Heart right ventricle (tissue), 16 donors: Measurements from ENCODE around the gene TRABD2B. TPM values are rescaled to one million over a fixed set of nuclear protein-coding genes. Genes with fewer than 3 reads are reported as not detected.

ENCODE experiments used
- ATAC-seq, 8 donors: fragments of 200-7000 bp; cut with Tn5 transposase; one replicate each; pipeline ENCODE4 v1.9.1; 2020; ENCODE audit warnings: mild to moderate bottlenecking in 8 of 8, moderate library complexity in 8 of 8, moderate number of reproducible peaks in 1 of 8
- DNase-seq, 2 donors: peaks; one replicate each; pipeline ENCODE4 v3.0.0-alpha.2; 2020
- H3K27ac ChIP-seq, 10 donors: fragments of 200-600 bp; sonication (generic) in 2 of 10; one replicate each; pipeline versions ENCODE4 v1.5.0 to v1.8.0; 2020 to 2022; ENCODE audit warnings: mild to moderate bottlenecking in 3 of 10
- H3K27me3 ChIP-seq, 7 donors: fragments of 200-600 bp; one replicate each; pipeline ENCODE4 v1.8.0; 2021 to 2022; ENCODE audit warnings: mild to moderate bottlenecking in 2 of 7
- H3K36me3 ChIP-seq, 9 donors: fragments of 200-600 bp; sonication (generic) in 1 of 9; one replicate each; pipeline versions ENCODE4 v1.5.0 to v1.8.0; 2020 to 2022; ENCODE audit warnings: mild to moderate bottlenecking in 2 of 9
- H3K4me1 ChIP-seq, 9 donors: fragments of 200-600 bp; sonication (generic) in 1 of 9; one replicate each; pipeline versions ENCODE4 v1.5.0 to v1.8.0; 2020 to 2022; ENCODE audit warnings: mild to moderate bottlenecking in 4 of 9
- H3K4me3 ChIP-seq, 10 donors: fragments of 200-600 bp; sonication (generic) in 2 of 10; one replicate each; pipeline versions ENCODE4 v1.5.0 to v1.8.0; 2020 to 2022; ENCODE audit warnings: mild to moderate bottlenecking in 7 of 10, moderate library complexity in 2 of 10
- H3K9me3 ChIP-seq, 11 donors: fragments of 200-600 bp in 10 of 11; sonication (generic) in 2 of 11; one replicate each; pipeline versions ENCODE4 v1.5.0 to v1.8.0; 2013 to 2022; ENCODE audit warnings: mild to moderate bottlenecking in 2 of 11, control low read depth in 1 of 11, moderate library complexity in 1 of 11
- WGBS, 2 donors: extraction: QIAGEN DNeasy Blood & Tissue Kit; methylation state at CpG; one replicate each; pipeline ENCODE4 v1.1.7; 2013; ENCODE audit warnings: inconsistent platforms in 1 of 2; 5-methylcytosine and 5-hydroxymethylcytosine counted together
- intact Hi-C, 10 donors: fragments of 100-400 bp; cut with DNase I; formaldehyde crosslinking; loops; one replicate each; pipeline versions ENCODE4 v1.11.1 to v1.14.2; 2022
- polyA plus RNA-seq, 2 donors: library from polyadenylated mRNA; stranded (reverse); fragments of 200-250 nt; gene quantifications; one replicate each; pipeline ENCODE4 v1.2.3, GENCODE V29; 2013
- total RNA-seq, 10 donors: library from RNA; stranded (reverse); fragmentation: NEBNext Ultra II Directional in 3 of 10; extraction: Animal tissue kit (Norgen Biotek cat#: 25700) in 3 of 10; gene quantifications; one replicate each; pipeline versions ENCODE4 v1.2.1 to v1.2.4, GENCODE V29; 2021 to 2023
- TF ChIP-seq, protein P1 (sequence below), 9 donors: fragments of 200-600 bp; sonication (generic) in 2 of 9; IDR thresholded peaks; one replicate each; pipeline versions ENCODE4 v1.5.0 to v1.8.0; 2021 to 2022; ENCODE audit warnings: antibody characterized with exemption in 9 of 9, mild to moderate bottlenecking in 5 of 9, moderate library complexity in 1 of 9
- donor health status: Arrhythmogenic right ventricular cardiomyopathy.
- donor health status: ischemic (EF 13 %, LVEDD 7.1; RV severe dilation, severe dysfunction).
- donor health status: healthy with polysubstance abuse.
- donor health status: DM: no; HTN: yes; CAD: no.
- donor health status: DM: no; HTN: no; CAD: no.
- donor health status: ischemic (EF 25% LVEDD 6.9; RV normal size, moderate dysfunction).
- donor health status: ischemic (EF 25% LVEDD 5.7; RV mildly dilated, moderate dysfunction).
- donor health status: healthy.
- donor health status: DM: yes; HTN: yes; CAD: no.
- donor health status: Ischemic cardiomyopathy.
- donor health status: ischemic (EF 35%, LVEDD 5.7; RV mildly dilated, moderate dysfunction).
- donor health status: nonischemic (EF 11% LVEDD 7.7; RV severe dilation, severe dysfunction).
- donor health status: DM: yes; HTN: yes; CAD: no.
- donor health status: PGD.
- donor health status: ischemic (EF 29% LVEDD 5.4; RV normal size, mild dysfunction).
- donor health status: nonischemic (EF 23%, LVEDD 6.1; RV moderate dilation, normal function).

The TRABD2B gene
- total and polyA plus RNA-seq, 12 donors: 0.21 to 1.1 (median 0.53) TPM

GRCh38 chr1:47785561-47786271, 211.5 kb downstream of the TRABD2B start:
- intact Hi-C loops: loop anchor here in 5 of 10 donors (5.0 to 10.0 kb wide), 5 partner anchors 149 to 277 kb away; partner anchors contain the start of gene TRABD2B (in 4 of the 5)
- peak; percentile 44 to 45 for DNase-seq
- TF ChIP-seq, protein P1, sequence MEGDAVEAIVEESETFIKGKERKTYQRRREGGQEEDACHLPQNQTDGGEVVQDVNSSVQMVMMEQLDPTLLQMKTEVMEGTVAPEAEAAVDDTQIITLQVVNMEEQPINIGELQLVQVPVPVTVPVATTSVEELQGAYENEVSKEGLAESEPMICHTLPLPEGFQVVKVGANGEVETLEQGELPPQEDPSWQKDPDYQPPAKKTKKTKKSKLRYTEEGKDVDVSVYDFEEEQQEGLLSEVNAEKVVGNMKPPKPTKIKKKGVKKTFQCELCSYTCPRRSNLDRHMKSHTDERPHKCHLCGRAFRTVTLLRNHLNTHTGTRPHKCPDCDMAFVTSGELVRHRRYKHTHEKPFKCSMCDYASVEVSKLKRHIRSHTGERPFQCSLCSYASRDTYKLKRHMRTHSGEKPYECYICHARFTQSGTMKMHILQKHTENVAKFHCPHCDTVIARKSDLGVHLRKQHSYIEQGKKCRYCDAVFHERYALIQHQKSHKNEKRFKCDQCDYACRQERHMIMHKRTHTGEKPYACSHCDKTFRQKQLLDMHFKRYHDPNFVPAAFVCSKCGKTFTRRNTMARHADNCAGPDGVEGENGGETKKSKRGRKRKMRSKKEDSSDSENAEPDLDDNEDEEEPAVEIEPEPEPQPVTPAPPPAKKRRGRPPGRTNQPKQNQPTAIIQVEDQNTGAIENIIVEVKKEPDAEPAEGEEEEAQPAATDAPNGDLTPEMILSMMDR (IDR thresholded peaks at IDR 0.05): peak in 8 of 9 donors; percentile 10 to 65 (median 46)
- 78 to 80% methylated on average over 10 of the region's 10 CpGs for WGBS, 2 donors
- H3K4me1 ChIP-seq: peaks cover 3 to 52% (median 32%) of the 10 kb centered on the region in 9 donors
- ATAC-seq: peak; percentile 66 to 84 (median 80)
- H3K27me3 ChIP-seq: no peaks in the 10 kb centered on the region
- H3K36me3 ChIP-seq: no peaks in the 10 kb centered on the region
- H3K4me3 ChIP-seq: no peak overlapping the region
- H3K9me3 ChIP-seq: no peaks in the 10 kb centered on the region
- H3K27ac ChIP-seq: peak overlapping the region in 3 of 10 donors; percentile 0 to 24 (median 4)

GRCh38 chr1:47785118-47785517, 212.1 kb downstream of the TRABD2B start:
- Histone ChIP-seq H3K9me3 (no peaks in the 10 kb centered on the region), H3K36me3 (no peaks in the 10 kb centered on the region), H3K4me3 (no peak overlapping the region), H3K4me1 (peaks cover 3 to 53% (median 32%) of the 10 kb centered on the region in 9 donors), H3K27ac (no peak overlapping the region), H3K27me3 (no peaks in the 10 kb centered on the region)
- DNase-seq (no peak), ATAC-seq (peak in 1 of 8 donors; percentile 5)
- 68 to 73% methylated on average over 4 of the region's 4 CpGs for WGBS, 2 donors
- TF ChIP-seq, protein P1 (IDR thresholded peaks at IDR 0.05): no peak
- intact Hi-C loops: loop anchor here in 5 of 10 donors (5.0 to 10.0 kb wide), 5 partner anchors 150 to 277 kb away; partner anchors contain the start of gene TRABD2B (in 4 of the 5)

GRCh38 chr1:47784497-47784822, 212.7 kb downstream of the TRABD2B start:
- no peak overlapping the region for H3K4me3 ChIP-seq
- ATAC-seq: no peak
- no peaks in the 10 kb centered on the region for H3K36me3 ChIP-seq
- peak overlapping the region in 1 of 10 donors; percentile 16 for H3K27ac ChIP-seq
- no peaks in the 10 kb centered on the region for H3K27me3 ChIP-seq
- H3K9me3 ChIP-seq: no peaks in the 10 kb centered on the region
- no peak for DNase-seq
- intact Hi-C loops: loop anchor here in 4 of 10 donors (10.0 kb wide), 3 partner anchors 150 to 220 kb away; partner anchors contain the start of gene TRABD2B (in 2 of the 4)
- peaks cover 3 to 53% (median 32%) of the 10 kb centered on the region in 9 donors for H3K4me1 ChIP-seq
- TF ChIP-seq, protein P1 (IDR thresholded peaks at IDR 0.05): no peak
- WGBS, 2 donors: 57 to 73% methylated on average over 6 of the region's 6 CpGs

DNA sequence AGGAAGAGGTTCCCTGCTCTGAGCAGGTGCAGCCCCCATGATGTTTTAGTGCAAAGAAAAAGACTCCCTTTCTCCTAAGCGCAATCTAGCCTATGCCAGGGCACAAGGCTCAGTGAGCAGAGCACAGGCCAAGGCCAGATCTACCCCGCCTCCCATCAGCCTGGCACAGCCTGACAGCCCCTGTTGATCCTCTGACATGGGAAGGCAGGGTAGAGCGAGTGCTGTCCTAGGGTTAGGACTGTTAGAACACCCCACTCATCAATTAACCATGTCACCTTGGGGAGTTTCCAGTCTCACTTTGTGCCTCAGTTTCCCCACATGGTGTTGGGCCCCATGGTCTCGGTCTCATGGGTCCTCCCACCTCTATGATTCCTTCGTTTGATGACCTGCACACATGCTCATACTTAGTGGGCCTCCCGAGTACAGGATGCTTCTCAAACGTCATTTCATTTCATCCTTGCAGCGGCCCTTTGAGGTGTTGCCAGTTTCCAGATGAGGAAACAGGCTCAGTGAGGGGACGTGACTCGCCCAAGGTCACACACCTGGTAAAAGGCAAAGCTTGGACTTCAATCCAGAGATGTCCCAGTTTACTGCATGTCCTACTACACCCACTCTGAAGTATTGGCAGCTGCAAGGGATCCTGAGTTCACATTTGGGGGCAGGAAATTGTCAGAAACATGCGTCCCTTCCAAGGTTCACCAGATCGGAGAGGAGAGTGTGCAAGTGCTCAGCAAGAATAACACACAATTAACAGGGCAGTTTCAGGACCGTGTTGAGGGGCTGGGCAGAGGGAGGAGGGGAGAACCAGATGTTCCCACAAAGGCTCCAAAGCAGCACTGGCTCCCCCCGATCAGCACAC, 213.3 kb downstream of the TRABD2B start:
- ATAC-seq (no peak), DNase-seq (no peak)
- no peak overlapping the region for H3K4me3 ChIP-seq
- H3K36me3 ChIP-seq: no peaks in the 10 kb centered on the region
- H3K9me3 ChIP-seq: no peaks in the 10 kb centered on the region
- peaks cover 3 to 53% (median 32%) of the 10 kb centered on the region in 9 donors for H3K4me1 ChIP-seq
- TF ChIP-seq, protein P1 (IDR thresholded peaks at IDR 0.05): no peak
- no peaks in the 10 kb centered on the region for H3K27me3 ChIP-seq
- 63 to 72% methylated on average over 14 of the region's 14 CpGs for WGBS, 2 donors
- H3K27ac ChIP-seq: no peak overlapping the region
- intact Hi-C loops: loop anchor here in 4 of 10 donors (10.0 kb wide), 3 partner anchors 151 to 221 kb away; partner anchors contain the start of gene TRABD2B (in 2 of the 4)
